NCI-H460 (cell line): ENCODE results near the gene FAM184B. TPM values are rescaled to one million over a fixed set of nuclear protein-coding genes. Genes with fewer than 3 reads are reported as not detected.

Experiments
- DNase-seq: peaks from one replicate; pipeline ENCODE4 v3.0.0-alpha.2; 2016; ENCODE audit warnings: low read depth; ENCODE audit errors: extremely low read depth
- total RNA-seq: library from RNA; depleted of rRNA; stranded (reverse); fragments of >200 nt; shearing (Covaris generic); gene quantifications from 2 replicates; pipeline ENCODE4 v1.2.3, GENCODE V29; 2014

FAM184B gene
- total RNA-seq, 1 experiment from 2014 or later: 0.02 TPM

DNA sequence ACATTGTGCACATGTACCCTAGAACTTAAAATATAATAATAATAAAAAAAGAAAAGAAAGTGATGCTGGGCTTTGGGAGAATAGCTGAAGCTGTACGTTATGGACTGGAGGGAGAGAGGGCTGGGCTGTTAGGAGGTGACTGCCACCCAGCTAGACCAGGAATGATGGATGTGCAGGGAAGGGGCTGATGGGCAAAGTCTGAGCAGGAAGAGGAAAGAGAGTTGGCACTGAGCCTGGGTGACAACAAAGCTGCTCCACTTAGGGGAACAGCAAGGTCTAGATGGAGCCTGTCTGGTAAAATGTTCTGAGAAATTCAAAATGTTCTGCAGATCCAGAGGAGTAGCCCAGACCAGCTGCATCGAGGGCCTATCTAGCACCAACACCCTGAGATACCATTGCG, 134.7 kb downstream of the FAM184B start:
- no peak for DNase-seq

- DNase-seq: no peak
Observed at GRCh38 chr4:17642398-17642783, 139.0 kb downstream of the FAM184B start.

DNA sequence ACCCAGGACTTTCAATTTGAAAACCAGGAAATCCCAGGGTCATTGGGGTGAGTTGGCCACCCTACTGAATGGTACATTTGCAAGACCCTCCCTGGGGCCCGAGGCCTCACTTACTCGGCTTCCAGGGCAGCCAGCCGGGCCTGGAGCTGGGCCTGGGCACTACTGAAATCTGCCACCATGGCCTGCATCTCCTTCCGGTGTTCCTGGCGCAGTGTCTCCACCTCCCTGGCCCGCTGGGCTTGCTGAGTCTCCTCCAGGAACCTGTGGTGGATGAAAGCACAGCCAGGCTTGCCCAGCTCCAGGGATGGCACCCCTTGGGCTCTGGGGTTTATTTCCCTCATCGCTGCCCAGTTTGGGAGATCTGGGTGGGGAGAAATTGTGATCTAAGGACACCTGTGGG, 142.3 kb downstream of the FAM184B start:
- DNase-seq: no peak

GRCh38 chr4:17636696-17637622, 144.5 kb downstream of the FAM184B start:
- DNase-seq: peak; percentile 69

DNA sequence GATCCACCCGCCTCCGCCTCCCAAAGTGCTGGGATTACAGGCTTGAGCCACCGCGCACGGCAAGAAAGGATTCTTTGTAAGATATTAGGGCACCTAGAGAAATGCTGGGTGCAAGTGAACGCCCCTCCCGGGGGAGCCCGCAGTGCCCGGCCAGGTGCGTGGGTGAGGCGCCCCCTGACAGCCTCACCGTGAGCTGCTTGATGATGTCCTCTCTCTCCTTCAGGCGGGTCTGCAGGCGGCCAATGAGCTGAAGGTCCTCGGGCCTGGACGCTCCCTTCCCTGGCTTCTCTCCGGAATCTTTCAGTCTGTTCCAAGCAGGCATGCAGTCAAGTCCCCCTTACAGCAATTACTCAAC, 145.1 kb downstream of the FAM184B start:
- no peak for DNase-seq

DNA sequence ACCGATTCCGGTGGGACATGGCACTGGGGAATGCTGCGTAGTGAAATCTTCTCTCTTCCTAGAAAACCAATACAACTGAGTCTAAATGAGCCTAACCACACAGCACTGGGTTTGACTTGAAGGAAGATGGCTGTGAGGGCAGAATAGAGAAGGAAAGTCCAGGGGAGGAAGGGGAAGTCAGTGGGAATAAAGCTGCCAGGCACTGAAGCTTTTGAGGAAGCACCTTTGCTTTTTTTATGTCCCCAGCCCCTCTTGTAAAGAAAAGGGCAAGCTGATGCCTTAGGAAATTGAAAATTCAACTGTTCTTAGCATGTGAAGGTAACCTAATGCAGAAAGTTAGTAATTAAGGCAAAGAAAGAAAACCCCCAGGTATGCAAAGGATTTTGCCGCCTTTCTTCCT, 146.4 kb downstream of the FAM184B start:
- DNase-seq: no peak

DNA sequence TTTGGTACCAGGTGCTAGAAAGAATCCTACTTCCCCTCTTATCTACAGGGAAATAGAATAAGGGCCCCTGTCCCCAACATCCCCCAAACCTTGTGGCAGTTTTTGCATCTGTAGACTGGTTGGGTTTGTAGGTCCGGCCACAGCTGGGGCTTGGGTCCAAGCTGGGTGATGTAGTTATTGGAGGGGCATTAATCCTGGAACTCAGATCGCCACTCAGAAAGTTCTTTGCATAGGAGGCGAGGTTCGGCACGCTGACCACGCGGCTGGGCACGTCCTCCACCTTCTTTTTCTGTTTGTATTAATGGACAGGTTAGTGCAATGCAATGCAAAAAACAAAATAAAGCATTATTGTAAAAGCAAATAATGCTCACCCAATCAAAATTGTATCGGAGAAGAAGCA, 147.8 kb downstream of the FAM184B start:
- no peak for DNase-seq

GRCh38 chr4:17630228-17630627, 151.2 kb downstream of the FAM184B start:
- DNase-seq: no peak

DNA sequence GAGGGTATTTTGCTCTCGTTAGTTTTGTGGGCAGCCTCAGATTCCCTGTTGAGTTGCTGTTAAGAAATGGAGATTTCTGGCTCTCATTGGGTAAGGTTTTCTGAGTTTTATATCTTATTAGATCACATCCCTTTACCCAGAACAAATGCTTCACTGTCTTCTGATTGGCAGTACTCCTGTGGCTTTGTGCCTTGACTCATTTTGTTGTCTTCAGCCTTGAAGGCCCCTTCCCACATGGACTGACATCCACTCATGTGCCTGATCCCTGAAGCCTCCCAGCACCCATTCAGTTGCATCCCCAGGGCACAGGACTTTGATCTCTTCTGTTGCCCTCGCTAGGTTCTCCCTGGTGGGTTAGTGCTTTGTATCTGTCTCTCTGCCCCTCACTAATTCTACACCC, 156.6 kb downstream of the FAM184B start:
- no peak for DNase-seq

GRCh38 chr4:17623451-17624001, 157.9 kb downstream of the FAM184B start:
- DNase-seq: no peak

DNA sequence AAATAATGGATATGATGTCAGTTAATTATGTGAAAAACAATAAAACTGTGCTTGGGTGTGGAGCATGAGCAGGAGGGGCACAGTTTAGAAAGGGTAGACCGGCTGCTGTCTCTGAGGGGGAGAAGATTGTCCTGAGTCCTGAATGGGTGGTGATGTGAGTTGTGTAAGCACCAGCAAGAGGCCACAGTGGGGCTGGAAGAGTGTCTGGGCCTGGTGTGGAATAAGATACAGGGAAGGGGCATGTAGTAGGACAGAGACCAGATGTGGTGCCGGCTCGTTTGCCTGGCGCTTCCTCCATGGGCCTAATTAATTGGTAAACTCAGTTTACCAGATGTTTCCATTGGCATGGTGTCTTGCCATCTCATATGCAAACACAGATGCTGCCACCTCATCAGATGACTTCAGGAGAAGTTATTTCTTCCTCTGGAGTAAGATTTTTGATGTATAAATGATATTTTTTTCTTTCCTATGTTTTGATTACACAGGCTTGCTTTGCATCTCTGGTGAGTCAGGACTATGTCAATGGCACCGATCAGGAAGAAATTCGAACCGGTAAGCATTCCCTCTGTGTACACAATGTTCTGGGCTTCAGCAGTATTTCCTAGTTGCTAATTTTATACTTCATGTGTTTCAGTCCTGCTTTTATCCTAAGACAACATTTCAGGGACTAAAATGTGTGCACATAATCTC, 161.9 kb downstream of the FAM184B start:
- no peak for DNase-seq

- no peak for DNase-seq
Observed at GRCh38 chr4:17618926-17619325, 162.5 kb downstream of the FAM184B start.

DNA sequence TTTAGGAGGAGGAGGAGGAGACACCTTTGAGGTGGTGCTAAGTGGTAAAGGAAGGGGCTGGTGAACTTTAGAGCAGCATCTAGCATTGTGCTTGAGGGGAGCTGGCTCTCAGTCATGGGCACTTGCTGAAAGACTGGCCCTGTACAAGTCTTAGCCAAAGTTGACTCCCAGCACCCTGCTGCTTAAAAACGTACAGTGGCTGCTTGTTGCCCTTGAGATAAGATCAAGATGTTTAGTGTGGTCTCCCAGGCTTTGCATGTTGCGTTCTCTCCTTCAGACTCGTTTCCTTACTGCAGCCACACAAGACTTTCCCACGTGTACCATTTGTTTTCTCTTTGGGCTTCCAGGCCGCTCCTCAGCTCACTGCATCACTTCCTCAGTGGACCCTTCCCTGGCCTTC, 165.1 kb downstream of the FAM184B start:
- no peak for DNase-seq

DNA sequence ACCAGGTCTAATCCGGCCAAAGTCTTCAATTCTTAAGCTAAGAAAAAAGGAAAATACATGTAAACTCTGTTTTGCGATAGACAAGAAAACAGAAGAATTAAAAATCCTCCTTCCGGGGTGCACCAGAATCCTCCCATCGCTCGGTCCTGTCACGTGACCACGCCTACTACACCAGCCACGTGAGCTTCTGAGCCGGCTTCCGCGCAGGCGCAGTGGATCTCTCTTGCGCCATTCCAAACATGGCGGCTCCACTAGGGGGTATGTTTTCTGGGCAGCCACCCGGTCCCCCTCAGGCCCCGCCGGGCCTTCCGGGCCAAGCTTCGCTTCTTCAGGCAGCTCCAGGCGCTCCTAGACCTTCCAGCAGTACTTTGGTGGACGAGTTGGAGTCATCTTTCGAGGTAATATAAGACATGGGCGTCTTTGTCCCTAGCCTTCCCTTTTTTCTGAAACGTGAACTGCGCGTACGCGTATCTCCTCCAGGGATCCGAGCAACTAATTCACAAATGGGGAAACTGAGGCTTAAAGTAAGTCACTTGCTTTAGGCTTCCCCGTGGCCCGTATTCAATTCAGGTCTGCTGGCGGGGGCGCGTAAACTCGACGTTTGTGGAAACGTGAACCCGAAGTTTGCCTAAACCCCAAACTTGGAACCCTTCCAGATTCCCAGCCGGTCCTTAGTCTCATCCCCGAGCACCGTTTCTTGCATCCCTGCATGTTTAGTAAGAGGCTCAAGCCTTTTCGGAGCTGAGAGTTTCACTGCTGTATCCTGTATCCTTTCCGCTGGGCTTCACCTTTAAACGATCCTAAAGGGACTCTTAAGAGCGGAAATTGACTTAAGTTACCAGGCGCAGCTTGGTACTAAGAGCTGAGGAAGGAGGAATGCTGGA, 166.8 kb downstream of the FAM184B start, which contains the start of gene MED28:
TSS of gene MED28 (plus strand) at position 226 of the 884 bp plus-strand sequence. CDS start at position 240, 14 bp downstream.
- DNase-seq: peak; percentile 93

DNA sequence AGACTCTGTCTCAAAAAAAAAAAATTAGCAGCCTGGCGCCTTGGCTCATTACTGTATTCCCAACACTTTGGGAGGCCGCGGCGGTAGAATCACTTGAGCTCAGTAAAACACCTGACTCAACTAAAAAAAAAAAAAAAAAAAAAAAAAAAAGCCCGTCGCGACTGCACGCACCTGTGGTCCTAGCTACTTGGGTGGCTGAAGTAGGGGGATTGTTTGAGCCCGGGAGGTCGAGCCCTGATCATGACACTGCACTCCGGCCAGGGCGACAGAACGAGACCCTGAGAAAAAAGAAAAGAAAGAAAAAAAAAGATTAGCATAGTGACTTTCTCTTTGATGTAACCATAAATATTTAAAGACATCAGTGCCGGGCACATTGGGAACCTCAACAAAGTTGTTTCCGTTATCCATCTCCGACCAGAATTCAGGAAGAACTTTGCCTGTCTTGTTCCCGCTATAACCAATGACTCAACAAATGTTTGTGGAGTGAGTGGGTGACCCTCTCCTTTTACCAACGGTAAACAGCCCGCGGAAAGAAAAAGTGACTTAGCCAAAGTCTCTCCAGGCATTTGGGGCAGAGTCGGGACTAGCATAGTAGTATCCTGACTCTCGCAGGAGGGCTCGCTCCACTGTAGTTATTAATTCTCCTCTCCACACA, 167.5 kb downstream of the FAM184B start:
- DNase-seq: no peak

DNA sequence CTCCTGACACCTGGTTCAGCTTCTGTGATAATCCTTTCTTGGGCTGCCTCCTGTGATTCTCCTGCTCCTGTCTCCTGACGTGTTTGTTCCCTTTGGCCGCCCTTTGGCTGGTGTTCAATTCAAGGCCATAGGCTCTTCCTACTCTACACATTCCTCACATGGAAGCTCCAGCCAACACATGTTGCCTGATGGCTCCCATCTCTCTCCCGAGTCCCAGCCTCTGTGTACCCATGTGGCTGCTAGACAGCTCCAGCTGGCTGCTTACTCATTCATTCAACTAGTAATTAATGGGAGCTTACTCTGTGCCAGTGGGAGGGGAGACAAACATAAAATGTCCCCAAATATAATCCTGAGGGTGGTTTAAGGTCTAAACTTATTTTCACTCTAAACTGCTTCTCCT, 176.2 kb downstream of the FAM184B start:
- no peak for DNase-seq

- DNase-seq: no peak
Observed at GRCh38 chr4:17599826-17600225, 181.6 kb downstream of the FAM184B start.

- no peak for DNase-seq
Observed at GRCh38 chr4:17597517-17597916, 183.9 kb downstream of the FAM184B start.

DNA sequence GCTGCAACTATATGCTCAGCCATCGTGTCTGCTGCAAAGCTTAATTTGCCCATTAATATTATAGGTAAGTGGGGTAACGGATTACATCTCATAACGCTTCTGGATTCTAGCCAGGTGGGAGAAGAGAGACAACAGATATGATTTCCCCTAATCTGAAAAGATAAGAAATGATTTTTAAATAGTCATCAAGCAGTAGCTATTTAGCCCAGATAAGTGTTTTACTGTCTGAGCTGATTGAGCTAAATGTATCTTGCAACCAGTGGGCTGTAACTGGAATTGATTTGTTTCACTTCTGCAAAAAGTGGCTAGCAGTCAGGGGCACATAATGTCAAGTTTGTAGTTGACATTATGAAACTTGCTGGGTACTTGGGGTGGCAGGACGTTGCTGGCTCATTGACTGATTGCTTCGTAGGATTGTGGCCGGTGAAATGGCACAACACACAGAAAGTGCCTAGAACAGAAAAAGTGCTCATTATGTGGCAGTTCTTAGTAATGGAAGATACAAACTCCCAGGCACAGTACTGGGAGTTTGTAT, 185.9 kb downstream of the FAM184B start:
- DNase-seq: no peak

GRCh38 chr4:17589355-17589754, 192.1 kb downstream of the FAM184B start:
- no peak for DNase-seq
